GM18511 (cell line): ENCODE data around the gene TJP3.
"Not testable (repeated sequence)": the region's sequence is repeated elsewhere in the genome, so short reads cannot be mapped to it uniquely, and the experiment has no call there.

Source experiments
- ATAC-seq: cut with Tn5 transposase; IDR thresholded peaks from one replicate; pipeline ENCODE4 v1.9.1; 2021; ENCODE audit warnings: mild to moderate bottlenecking, moderate library complexity; ENCODE audit not compliant: unreplicated experiment

The TJP3 gene

DNA sequence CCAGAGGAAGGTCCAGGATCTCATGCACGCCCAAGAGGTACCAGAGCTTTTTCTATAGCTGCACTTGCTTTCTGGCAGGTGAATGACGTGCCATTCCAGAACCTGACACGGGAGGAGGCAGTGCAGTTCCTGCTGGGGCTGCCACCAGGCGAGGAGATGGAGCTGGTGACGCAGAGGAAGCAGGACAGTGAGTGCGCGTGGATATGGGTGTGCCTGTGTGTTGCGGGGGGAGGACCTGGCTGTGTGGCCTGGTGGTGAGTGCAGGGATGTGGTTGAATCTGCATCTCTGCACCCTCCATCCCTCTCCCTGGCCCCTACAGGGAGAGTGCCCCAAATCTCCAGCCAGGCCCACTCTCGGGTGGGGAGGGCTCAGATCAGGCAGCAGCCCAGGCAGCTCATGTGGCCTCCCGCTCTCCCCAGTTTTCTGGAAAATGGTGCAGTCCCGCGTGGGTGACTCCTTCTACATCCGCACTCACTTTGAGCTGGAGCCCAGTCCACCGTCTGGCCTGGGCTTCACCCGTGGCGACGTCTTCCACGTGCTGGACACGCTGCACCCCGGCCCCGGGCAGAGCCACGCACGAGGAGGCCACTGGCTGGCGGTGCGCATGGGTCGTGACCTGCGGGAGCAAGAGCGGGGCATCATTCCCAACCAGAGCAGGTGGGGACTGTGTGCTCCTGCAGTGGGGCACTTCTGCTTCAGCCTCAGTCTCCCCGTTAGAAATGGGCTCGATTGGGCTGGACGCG is 30.5 kb downstream of the TJP3 start:
- no peak for ATAC-seq

DNA sequence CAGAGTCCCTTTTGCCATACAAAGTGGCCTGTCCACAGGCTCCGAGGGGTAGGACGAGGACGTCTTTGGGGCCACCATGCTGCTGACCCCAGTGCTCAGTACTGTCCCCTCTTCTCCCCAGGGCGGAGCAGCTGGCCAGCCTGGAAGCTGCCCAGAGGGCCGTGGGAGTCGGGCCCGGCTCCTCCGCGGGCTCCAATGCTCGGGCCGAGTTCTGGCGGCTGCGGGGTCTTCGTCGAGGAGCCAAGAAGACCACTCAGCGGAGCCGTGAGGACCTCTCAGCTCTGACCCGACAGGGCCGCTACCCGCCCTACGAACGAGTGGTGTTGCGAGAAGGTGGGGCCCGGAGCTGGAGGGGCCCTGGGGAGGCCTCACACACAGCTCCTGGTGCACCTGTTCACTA is 32.2 kb downstream of the TJP3 start:
- no peak for ATAC-seq

GRCh38 chr19:3743486-3743885 is 35.3 kb downstream of the TJP3 start:
- ATAC-seq: no peak

DNA sequence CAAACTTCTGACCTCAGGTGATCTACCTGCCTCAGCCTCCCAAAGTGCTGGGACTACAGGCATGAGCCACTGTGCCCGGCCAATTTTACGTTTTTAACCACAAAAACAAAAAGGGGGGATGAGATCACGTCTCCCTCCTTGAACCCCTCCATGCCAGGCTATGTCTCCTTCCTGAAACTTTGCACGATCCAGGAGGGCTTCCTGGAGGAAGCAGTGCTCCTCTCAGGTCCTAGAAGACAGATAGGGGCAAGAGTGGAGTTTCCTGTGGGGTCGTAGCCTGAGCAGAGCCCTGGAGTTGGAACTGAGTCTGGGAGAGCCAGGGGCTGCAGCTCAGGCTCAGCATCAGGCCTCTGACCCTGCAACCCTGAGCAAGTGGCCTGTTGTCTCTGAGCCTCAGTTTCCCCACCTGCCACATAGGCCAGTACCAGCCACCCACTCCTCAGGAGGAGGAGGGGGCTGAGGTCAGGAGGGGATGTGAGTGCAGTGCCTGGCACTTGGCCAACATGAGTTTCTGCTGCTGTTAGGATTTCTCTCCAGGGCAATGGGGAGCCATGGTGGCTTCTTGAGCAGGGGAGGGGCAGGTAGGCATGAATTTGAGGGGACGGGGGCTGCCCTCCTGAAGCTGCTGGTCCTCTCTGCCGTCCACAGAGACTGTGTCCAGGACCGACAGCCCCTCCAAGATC is 37.3 kb downstream of the TJP3 start:
- no peak for ATAC-seq

- ATAC-seq: no peak
Observed at GRCh38 chr19:3746371-3747056, 38.3 kb downstream of the TJP3 start.

DNA sequence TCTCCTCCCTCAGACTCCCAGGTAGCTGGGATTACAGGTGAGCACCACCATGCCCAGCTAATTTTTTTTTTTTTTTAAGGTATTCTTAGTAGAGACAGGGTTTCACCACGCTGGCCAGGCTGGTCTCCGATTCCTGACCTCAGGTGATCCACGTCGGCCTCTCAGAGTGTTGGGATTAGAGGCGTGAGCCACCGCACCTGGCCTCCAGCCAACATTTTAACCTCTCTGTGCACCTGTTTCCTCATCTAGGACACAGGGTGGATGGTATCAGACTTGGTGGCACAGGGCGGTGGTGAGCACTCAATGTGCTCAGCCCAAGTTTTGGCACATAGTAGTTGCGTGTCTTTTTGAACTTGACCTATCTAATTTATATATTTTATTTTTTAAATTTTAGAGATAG is 40.8 kb downstream of the TJP3 start:
- no peak for ATAC-seq

GRCh38 chr19:3750211-3750610 is 42.0 kb downstream of the TJP3 start:
- no peak for ATAC-seq

GRCh38 chr19:3751236-3751635 is 43.1 kb downstream of the TJP3 start:
- no peak for ATAC-seq

- ATAC-seq: no peak
Observed at GRCh38 chr19:3752492-3752891, 44.3 kb downstream of the TJP3 start.

GRCh38 chr19:3753631-3754410 is 45.6 kb downstream of the TJP3 start:
- ATAC-seq: no peak

DNA sequence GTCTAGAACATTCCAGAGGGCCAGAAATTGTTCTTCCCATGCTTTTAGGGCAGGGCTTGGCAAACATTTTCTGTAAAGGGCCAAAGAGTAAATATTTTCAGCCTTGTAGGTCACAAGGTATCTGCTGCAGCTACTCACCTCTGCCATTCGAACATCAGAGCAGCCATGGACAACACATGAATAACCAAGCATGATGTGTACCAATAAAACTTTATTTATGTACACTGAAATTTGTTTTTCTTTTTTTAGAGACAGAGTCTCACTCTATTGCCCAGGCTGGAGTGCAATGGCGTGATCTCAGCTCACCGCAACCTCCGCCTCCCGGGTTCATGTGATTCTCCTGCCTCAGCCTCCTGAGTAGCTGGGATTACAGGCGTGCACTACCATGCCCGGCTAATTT is 49.5 kb downstream of the TJP3 start:
- not testable (repeated sequence) for ATAC-seq

- ATAC-seq: not testable (repeated sequence)
Observed at GRCh38 chr19:3758297-3758696, 50.1 kb downstream of the TJP3 start.

GRCh38 chr19:3759482-3760254 is 51.5 kb downstream of the TJP3 start:
- ATAC-seq: no peak

GRCh38 chr19:3760871-3761361 is 52.7 kb downstream of the TJP3 start:
- no peak for ATAC-seq

DNA sequence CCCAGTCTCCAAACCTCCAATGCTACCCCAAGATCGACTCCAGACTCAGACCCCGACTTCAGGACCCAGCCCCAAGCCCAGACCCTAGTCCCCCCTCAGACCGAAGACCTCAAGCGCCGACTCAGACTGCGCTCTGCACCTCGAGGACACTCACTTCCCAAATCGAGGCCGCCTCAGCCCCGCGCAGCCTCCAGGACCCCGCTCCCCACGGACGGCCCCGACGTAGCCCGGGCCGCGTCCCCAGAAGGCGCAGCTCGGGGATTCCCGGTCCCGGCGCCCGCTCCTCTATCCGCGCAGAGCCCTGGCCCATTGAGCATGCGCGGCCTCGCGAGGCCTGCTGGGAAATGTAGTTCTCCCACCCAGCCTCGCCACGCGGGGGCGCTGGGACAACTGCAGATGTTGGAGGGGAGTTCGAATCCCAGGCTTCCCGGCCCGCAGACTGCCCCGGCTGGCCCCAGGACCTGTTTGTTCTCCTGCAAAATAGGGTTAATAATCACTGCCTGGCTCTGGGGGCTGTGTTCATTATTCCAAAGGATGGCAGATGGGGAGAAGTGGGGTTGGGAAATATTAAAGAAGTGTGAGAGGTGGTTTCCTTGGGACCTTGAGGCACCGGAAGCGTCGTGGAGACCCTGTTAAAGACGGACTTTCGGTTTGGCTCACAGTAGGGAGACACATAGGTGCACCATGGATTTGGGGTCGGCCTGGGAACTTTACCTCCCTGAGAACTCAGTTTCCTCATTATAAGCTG is 53.4 kb downstream of the TJP3 start, which contains the start of gene APBA3:
APBA3 (minus strand) TSS at position 311 of the 748 bp plus-strand sequence. CDS start 1,428 bp downstream, outside the sequence.
- ATAC-seq: peak; percentile 43

DNA sequence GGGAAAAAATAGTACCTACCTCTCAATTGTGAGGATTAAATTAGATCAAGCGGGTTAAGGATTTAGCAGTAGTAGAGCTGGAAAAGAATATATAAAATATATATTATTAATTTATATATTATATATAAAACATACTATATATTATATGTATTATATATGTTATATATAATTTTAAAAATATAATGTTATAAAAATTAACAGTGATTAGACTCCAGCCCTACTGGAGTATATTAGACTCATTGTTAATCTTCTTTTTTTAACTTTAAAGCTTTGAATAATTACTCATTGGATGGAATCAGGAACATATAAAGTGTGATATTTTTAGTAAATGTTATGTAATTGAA is 53.9 kb downstream of the TJP3 start:
- ATAC-seq: no peak

GRCh38 chr19:3762501-3763459 is 54.6 kb downstream of the TJP3 start, which contains the start of gene MRPL54:
MRPL54 (plus strand) TSS chr19:3762682; CDS start chr19:3762701, 19 bp downstream.
- peak; percentile 77 for ATAC-seq

- no peak for ATAC-seq
Observed at GRCh38 chr19:3765121-3765520, 56.9 kb downstream of the TJP3 start.
